Psoas muscle (tissue), 8 donors: Measurements from ENCODE around the gene DIPK1B. TPM values are rescaled to one million over a fixed set of nuclear protein-coding genes. Genes with fewer than 3 reads are reported as not detected.

ENCODE experiments used
- ATAC-seq, 4 donors: fragments of 200-7000 bp; cut with Tn5 transposase; one replicate each; pipeline ENCODE4 v1.9.1; 2020; ENCODE audit warnings: moderate library complexity in 3 of 4, mild to moderate bottlenecking in 2 of 4
- DNase-seq, 2 donors: peaks; one replicate each; pipeline ENCODE4 v3.0.0-alpha.2; 2020
- H3K27ac ChIP-seq: fragments of 200-600 bp; one replicate; pipeline ENCODE4 v1.8.0; 2022
- H3K27me3 ChIP-seq, 3 donors: fragments of 200-600 bp in 1 of 3; one replicate each; pipeline versions ENCODE4 v1.6.1 to v1.8.0; 2013 to 2022; ENCODE audit warnings: low read length in 2 of 3, mild to moderate bottlenecking in 2 of 3, moderate library complexity in 1 of 3; ENCODE audit not compliant: insufficient read depth in 3 of 3
- H3K36me3 ChIP-seq, 2 donors: fragments of 200-600 bp in 1 of 2; one replicate each; pipeline versions ENCODE4 v1.6.1 to v1.8.0; 2013 to 2022; ENCODE audit warnings: low read depth in 1 of 2, mild to moderate bottlenecking in 1 of 2, moderate library complexity in 1 of 2; ENCODE audit not compliant: insufficient read depth in 1 of 2
- H3K4me1 ChIP-seq: fragments of 200-600 bp; one replicate; pipeline ENCODE4 v1.8.0; 2022
- H3K4me3 ChIP-seq: fragments of 200-600 bp; one replicate; pipeline ENCODE4 v1.8.0; 2022; ENCODE audit warnings: mild to moderate bottlenecking
- H3K9me3 ChIP-seq: fragments of 200-600 bp; one replicate; pipeline ENCODE4 v1.8.0; 2022
- WGBS, 3 donors: extraction: QIAGEN DNeasy Blood & Tissue Kit; methylation state at CpG; one replicate each; pipeline versions ENCODE4 v1.1.6 to v1.1.7; 2013; 5-methylcytosine and 5-hydroxymethylcytosine counted together
- intact Hi-C, 2 donors: fragments of 100-400 bp; cut with DNase I; formaldehyde crosslinking; loops; one replicate each; pipeline versions ENCODE4 v1.11.0 to v1.14.2; 2022
- long read RNA-seq, 2 donors: library from polyadenylated mRNA; unstranded; transcript quantifications; one replicate each; pipeline ENCODE4 v2.0.0, GENCODE V29; 2021
- polyA plus RNA-seq, 3 donors: library from polyadenylated mRNA; stranded (reverse); fragments of 200-250 nt; gene quantifications; one replicate each; pipeline ENCODE4 v1.2.3, GENCODE V29; 2013
- total RNA-seq, 4 donors: library from RNA; stranded (reverse); fragmentation: NEBNext Ultra II Directional in 2 of 4; extraction: Animal tissue kit (Norgen Biotek cat#: 25700) in 2 of 4; gene quantifications; one replicate each; pipeline versions ENCODE4 v1.2.1 to v1.2.4, GENCODE V29; 2021 to 2023
- TF ChIP-seq, protein P1 (sequence below): fragments of 200-600 bp; IDR thresholded peaks from one replicate; pipeline ENCODE4 v1.8.0; 2022; ENCODE audit warnings: antibody characterized with exemption
- donor health status: healthy with polysubstance abuse.
- donor health status: DM: no; HTN: no; CAD: no; lungs with moderate emphysema.
- donor health status: Bipolar disorder and iron deficiency.
- donor health status: healthy.
- donor health status: DM: yes; HTN: yes; CAD: no.
- donor health status: DM: no; HTN: no; CAD: no.
- donor health status: DM: no; HTN: no; CAD: no.
- donor health status: DM: yes; HTN: yes; CAD: no.

DIPK1B gene
- 1 to 10 TPM; 1.4 to 2.7 (median 2.3) TPM for total RNA-seq
- polyA plus RNA-seq = 1 to 10 TPM; 2.2 to 5.3 (median 3.5) TPM
- long read RNA-seq, donor 1, transcript FAM69B-202 (5 exons, 1,668 nt) = major isoform, 5 of 5 reads
- long read RNA-seq, donor 1, partial matches to known transcripts = 0 of 5 reads
- long read RNA-seq, donor 1, other reads (novel, unspliced or antisense) = 0 of 5 reads
- long read RNA-seq, donor 2, partial matches to known transcripts = 1 of 13 reads
- long read RNA-seq, donor 2, other reads (novel, unspliced or antisense) = 7 of 13 reads

DNA sequence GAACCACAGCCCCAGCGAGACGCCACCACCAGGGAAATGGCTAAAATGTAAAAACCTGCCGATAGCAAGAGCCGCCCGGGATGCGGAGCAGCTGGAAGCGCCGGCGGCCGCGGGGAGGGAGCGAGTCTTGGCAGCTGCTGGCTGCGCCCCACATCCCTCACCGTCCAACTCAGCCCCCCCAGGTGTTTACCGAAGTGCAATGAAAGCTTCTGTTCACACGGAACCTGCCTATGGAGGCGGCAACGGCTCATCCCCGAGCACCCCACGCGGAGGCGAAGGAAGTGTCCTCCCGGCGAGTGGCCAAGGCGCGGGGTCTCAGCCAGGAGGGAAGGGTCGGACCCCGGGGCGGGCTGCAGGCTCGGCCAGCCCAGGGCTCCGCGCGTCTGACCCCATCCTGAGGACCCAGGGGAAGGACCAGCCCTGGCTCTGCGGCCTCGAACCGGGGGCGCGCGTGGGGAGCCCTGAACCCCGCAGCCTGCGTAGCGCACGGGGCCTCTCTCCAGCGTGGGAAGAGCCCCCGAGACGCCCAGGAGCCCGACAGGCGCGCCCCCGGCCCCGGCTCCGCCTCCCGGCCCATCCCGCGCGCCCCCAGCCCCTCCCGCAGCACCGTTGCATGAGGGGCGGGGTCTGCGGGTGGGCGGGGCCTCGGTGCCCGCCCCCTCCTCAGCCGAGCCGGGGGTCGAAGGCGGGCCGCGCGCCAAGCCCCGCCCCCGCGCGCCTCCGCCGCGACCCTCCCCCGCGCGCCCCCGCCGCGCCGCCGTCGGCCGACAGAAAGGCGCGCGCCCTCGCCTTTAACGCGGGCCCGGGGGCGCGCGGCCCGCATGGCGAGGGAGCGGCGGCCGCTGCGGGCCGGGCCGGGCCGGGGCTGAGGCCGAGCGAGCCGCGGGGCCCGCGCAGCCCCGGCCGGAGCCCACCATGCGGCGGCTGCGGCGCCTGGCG lies at the start of gene DIPK1B:
DIPK1B (plus strand) TSS at position 822 of the 939 bp plus-strand sequence; CDS start at position 916, 94 bp downstream.
- Histone ChIP-seq H3K27me3 (peaks cover 0 to 46% (median 21%) of the 10 kb centered on the region in 3 donors), H3K36me3 (no peaks in the 10 kb centered on the region), H3K4me3 (peak within 1 kb of the TSS; percentile 55), H3K4me1 (peaks cover 9% of the 10 kb centered on the region), H3K27ac (no peak within 1 kb of the TSS), H3K9me3 (no peaks in the 10 kb centered on the region)
- intact Hi-C loops = no loop called here
- TF ChIP-seq, protein P1, sequence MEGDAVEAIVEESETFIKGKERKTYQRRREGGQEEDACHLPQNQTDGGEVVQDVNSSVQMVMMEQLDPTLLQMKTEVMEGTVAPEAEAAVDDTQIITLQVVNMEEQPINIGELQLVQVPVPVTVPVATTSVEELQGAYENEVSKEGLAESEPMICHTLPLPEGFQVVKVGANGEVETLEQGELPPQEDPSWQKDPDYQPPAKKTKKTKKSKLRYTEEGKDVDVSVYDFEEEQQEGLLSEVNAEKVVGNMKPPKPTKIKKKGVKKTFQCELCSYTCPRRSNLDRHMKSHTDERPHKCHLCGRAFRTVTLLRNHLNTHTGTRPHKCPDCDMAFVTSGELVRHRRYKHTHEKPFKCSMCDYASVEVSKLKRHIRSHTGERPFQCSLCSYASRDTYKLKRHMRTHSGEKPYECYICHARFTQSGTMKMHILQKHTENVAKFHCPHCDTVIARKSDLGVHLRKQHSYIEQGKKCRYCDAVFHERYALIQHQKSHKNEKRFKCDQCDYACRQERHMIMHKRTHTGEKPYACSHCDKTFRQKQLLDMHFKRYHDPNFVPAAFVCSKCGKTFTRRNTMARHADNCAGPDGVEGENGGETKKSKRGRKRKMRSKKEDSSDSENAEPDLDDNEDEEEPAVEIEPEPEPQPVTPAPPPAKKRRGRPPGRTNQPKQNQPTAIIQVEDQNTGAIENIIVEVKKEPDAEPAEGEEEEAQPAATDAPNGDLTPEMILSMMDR = no peak
- no peak for ATAC-seq
- 1 to 2% (median 2%) methylated on average over 45 to 117 of the region's 119 CpGs for WGBS, 3 donors
- no peak for DNase-seq

DNA sequence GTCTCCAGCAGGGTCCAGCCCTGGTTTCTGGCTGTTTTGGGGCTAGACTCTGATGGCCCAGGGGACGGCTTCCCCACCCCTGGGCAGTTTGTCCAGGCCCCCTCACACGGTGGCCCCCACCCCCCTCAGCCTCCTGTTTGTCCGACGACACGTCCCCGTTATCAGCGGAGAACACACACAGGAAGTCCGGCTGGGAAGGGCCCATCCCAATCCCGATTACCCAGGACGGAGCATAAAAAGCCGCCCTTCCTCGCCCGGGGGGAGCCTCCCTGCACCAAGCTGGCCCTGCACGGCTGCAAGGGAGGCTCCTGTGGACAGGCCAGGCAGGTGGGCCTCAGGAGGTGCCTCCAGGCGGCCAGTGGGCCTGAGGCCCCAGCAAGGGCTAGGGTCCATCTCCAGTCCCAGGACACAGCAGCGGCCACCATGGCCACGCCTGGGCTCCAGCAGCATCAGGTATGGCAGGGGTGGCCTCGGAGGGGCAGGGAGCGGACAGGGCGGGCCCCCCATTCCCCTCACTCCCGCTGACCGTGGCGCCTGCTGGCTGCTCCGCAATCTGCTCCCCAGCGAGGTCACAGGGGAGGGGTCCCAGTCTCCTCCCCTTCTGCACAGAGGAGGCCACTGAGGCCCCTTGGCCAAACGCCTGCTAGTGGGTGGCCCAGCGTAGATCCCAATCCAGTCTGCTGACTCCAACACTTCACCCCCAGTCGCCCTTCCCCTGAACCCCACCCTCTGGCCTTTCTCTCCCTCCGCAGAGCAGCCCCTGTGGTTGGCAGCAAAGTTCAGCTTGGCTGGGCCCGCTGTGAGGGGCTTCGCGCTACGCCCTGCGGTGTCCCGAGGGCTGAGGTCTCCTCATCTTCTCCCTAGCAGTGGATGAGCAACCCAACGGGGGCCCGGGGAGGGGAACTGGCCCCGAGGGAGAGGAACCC lies 49.5 kb upstream of the DIPK1B start, which contains the start of gene EGFL7:
EGFL7 (plus strand) TSS at position 261 of the 926 bp plus-strand sequence. CDS start 5,367 bp downstream, outside the sequence.
- TF ChIP-seq, protein P1 = no peak
- H3K27ac ChIP-seq = peak within 1 kb of the TSS; percentile 76
- no peaks in the 10 kb centered on the region for H3K4me1 ChIP-seq
- no peaks in the 10 kb centered on the region for H3K9me3 ChIP-seq
- DNase-seq (no peak), ATAC-seq (peak; percentile 15 to 41 (median 26))
- intact Hi-C loops = no loop called here
- peak within 1 kb of the TSS; percentile 70 for H3K4me3 ChIP-seq
- H3K36me3 ChIP-seq = no peaks in the 10 kb centered on the region
- 69 to 76% (median 72%) methylated on average over 34 to 38 of the region's 38 CpGs for WGBS, 3 donors
- peaks cover 0 to 39% (median 8%) of the 10 kb centered on the region in 3 donors for H3K27me3 ChIP-seq

DNA sequence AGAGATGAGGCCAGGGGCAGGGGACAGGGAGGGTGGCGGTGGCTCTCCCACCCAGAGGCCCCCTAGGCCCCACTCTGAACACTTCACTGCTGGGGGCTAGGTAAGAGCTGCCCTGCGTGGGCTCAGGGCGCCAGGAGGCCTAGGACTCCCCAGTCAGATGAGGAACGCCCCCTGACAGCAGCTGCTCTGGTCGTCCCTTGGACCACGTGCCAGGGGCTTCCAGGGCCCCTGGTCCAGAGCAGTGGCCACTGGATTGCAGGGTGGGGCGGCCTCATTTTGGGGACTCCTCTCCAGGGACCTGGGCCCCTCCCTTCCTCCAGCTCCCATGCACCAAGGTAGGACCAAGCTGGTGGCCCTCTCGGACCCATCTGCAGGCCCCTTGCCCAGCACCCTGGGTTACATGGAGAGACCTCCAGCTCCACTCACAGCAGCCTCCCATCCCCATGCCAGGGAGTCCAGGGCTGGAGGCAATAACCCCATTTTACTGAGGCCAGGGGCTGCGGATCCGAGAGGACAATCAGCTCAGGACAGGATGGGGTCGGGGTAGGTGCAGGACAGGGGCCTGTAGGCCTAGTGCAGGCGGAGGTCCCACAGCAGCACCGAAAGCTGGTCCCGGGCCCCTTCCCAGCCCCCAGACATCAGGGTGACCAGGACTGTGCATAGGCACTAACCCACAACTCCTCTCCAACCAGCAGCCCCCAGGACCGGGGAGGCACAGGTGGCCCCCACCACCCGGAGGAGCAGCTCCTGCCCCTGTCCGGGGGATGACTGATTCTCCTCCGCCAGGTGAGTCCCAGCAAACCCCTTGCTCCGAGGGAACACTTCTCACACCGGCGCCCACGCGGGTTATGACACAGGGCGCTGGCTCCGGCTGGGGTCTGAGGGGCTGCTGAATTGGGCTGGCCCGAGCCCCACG lies 48.1 kb upstream of the DIPK1B start:
- peak overlapping the region; percentile 74 for H3K27ac ChIP-seq
- DNase-seq = no peak
- 74 to 80% (median 76%) methylated on average over 27 of the region's 27 CpGs for WGBS, 3 donors
- intact Hi-C loops = no loop called here
- H3K4me3 ChIP-seq = peak overlapping the region; percentile 70
- H3K27me3 ChIP-seq = peaks cover 0 to 28% (median 7%) of the 10 kb centered on the region in 3 donors
- ATAC-seq = no peak
- H3K4me1 ChIP-seq = no peaks in the 10 kb centered on the region
- H3K36me3 ChIP-seq = no peaks in the 10 kb centered on the region
- TF ChIP-seq, protein P1 = no peak
- H3K9me3 ChIP-seq = no peaks in the 10 kb centered on the region
